Hepatocyte (in vitro differentiated cells): ENCODE results near the gene TWIST2. TPM values are rescaled to one million over a fixed set of nuclear protein-coding genes. Genes with fewer than 3 reads are reported as not detected.

Experiments used
- DNase-seq: peaks from one replicate; pipeline ENCODE4 v3.0.0-alpha.2; 2016; ENCODE audit warnings: low spot score
- H2AFZ ChIP-seq: fragments of 200-600 bp; sonication (generic); 2 replicates; pipeline ENCODE4 v1.6.0; 2016; ENCODE audit warnings: antibody characterized with exemption, mild to moderate bottlenecking
- H3K27ac ChIP-seq: fragments of 200-600 bp; sonication (generic); 2 replicates; pipeline ENCODE4 v1.5.1; 2016; ENCODE audit warnings: mild to moderate bottlenecking
- H3K27me3 ChIP-seq: fragments of 200-600 bp; sonication (generic); 2 replicates; pipeline ENCODE4 v1.6.1; 2016
- H3K36me3 ChIP-seq: fragments of 200-600 bp; sonication (generic); replicated peaks from 2 replicates; pipeline ENCODE4 v1.5.1; 2016; ENCODE audit warnings: low read depth; ENCODE audit not compliant: insufficient read depth
- H3K4me1 ChIP-seq: fragments of 200-600 bp; sonication (generic); 2 replicates; pipeline ENCODE4 v1.5.1; 2016; ENCODE audit warnings: mild to moderate bottlenecking, moderate library complexity; ENCODE audit not compliant: insufficient read depth
- H3K4me2 ChIP-seq: fragments of 200-600 bp; sonication (generic); 2 replicates; pipeline ENCODE4 v1.6.0; 2016
- H3K4me3 ChIP-seq: fragments of 200-600 bp; sonication (generic); 2 replicates; pipeline ENCODE4 v1.5.1; 2016; ENCODE audit warnings: mild to moderate bottlenecking
- H3K79me2 ChIP-seq: fragments of 200-600 bp; sonication (generic); 2 replicates; pipeline ENCODE4 v1.6.0; 2017; ENCODE audit warnings: mild to moderate bottlenecking
- H3K9me2 ChIP-seq: fragments of 200-600 bp; sonication (generic); replicated peaks from 2 replicates; pipeline ENCODE4 v1.6.0; 2017; ENCODE audit warnings: mild to moderate bottlenecking; ENCODE audit not compliant: insufficient read depth
- H3K9me3 ChIP-seq: fragments of 200-600 bp; sonication (generic); 2 replicates; pipeline ENCODE4 v1.5.1; 2016; ENCODE audit warnings: low read depth, mild to moderate bottlenecking
- H4K20me1 ChIP-seq: fragments of 200-600 bp; sonication (generic); 2 replicates; pipeline ENCODE4 v1.6.0; 2016; ENCODE audit warnings: mild to moderate bottlenecking; ENCODE audit not compliant: insufficient read depth, poor library complexity, severe bottlenecking
- CTCF ChIP-seq: fragments of 200-600 bp; sonication (generic); IDR thresholded peaks from 2 replicates; pipeline ENCODE4 v1.5.1; 2016; ENCODE audit warnings: antibody characterized with exemption, mild to moderate bottlenecking; ENCODE audit not compliant: poor library complexity
- EZH2 ChIP-seq: fragments of 200-600 bp; sonication (generic); IDR thresholded peaks from 2 replicates; pipeline ENCODE4 v1.6.1; 2016; ENCODE audit warnings: antibody characterized with exemption, mild to moderate bottlenecking, borderline replicate concordance
- EZH2phosphoT487 ChIP-seq: fragments of 200-600 bp; sonication (generic); IDR thresholded peaks from one replicate; pipeline ENCODE4 v1.6.1; 2018; ENCODE audit warnings: antibody characterized with exemption, mild to moderate bottlenecking, low read depth, moderate library complexity; ENCODE audit not compliant: unreplicated experiment, severe bottlenecking
- WGBS: methylation state at CpG from one replicate; pipeline ENCODE4 v1.1.6; 2016; ENCODE audit warnings: low lambda C conversion rate; ENCODE audit errors: missing lambda C conversion rate; 5-methylcytosine and 5-hydroxymethylcytosine counted together
- polyA plus RNA-seq: library from polyadenylated mRNA; unstranded; fragments of >200 nt; fragmentation: Nextera tagmentation; extraction: Ambion mirVana; gene quantifications from 2 replicates; pipeline ENCODE4 v1.2.1, GENCODE V29; 2016
- total RNA-seq: library from RNA; depleted of rRNA; stranded (reverse); fragments of >200 nt; gene quantifications from 2 replicates; pipeline ENCODE4 v1.2.3, GENCODE V29; 2014

TWIST2 gene
- total and polyA plus RNA-seq, 2 experiments from 2014 or later, result 13.5 to 19.7 TPM

GRCh38 chr2:238883421-238883901 is 35.6 kb downstream of the TWIST2 start:
- no peak for DNase-seq
- 66% methylated on average over 9 of the region's 9 CpGs for WGBS
- H3K79me2 ChIP-seq, result peaks cover 6% of the 10 kb centered on the region
- TF ChIP-seq EZH2phosphoT487, result no peak
- TF ChIP-seq EZH2, result no peak
- TF ChIP-seq CTCF, result no peak
- H3K27me3 ChIP-seq, result no peaks in the 10 kb centered on the region
- H3K4me2 ChIP-seq, result peak overlapping the region; percentile 61
- H3K36me3 ChIP-seq, result no peaks in the 10 kb centered on the region
- H3K9me3 ChIP-seq, result no peaks in the 10 kb centered on the region
- H3K4me1 ChIP-seq, result peaks cover 12% of the 10 kb centered on the region
- H3K4me3 ChIP-seq, result no peak overlapping the region
- H3K9me2 ChIP-seq, result no peaks in the 10 kb centered on the region
- no peak overlapping the region for H2AFZ ChIP-seq
- H3K27ac ChIP-seq, result peak overlapping the region; percentile 55
- no peaks in the 10 kb centered on the region for H4K20me1 ChIP-seq

GRCh38 chr2:238884122-238884811 is 36.4 kb downstream of the TWIST2 start:
- peaks cover 12% of the 10 kb centered on the region for H3K4me1 ChIP-seq
- H3K79me2 ChIP-seq, result peaks cover 6% of the 10 kb centered on the region
- H3K4me2 ChIP-seq, result peak overlapping the region; percentile 61
- no peaks in the 10 kb centered on the region for H3K27me3 ChIP-seq
- no peak for DNase-seq
- peak overlapping the region; percentile 55 for H3K27ac ChIP-seq
- H3K4me3 ChIP-seq, result no peak overlapping the region
- WGBS, result 93% methylated on average over 19 of the region's 19 CpGs
- TF ChIP-seq EZH2 (no peak), CTCF (no peak), EZH2phosphoT487 (no peak)
- no peak overlapping the region for H2AFZ ChIP-seq
- no peaks in the 10 kb centered on the region for H3K9me3 ChIP-seq
- no peaks in the 10 kb centered on the region for H3K36me3 ChIP-seq
- no peaks in the 10 kb centered on the region for H4K20me1 ChIP-seq
- H3K9me2 ChIP-seq, result no peaks in the 10 kb centered on the region

GRCh38 chr2:238884812-238885408 is 37.0 kb downstream of the TWIST2 start:
- no peaks in the 10 kb centered on the region for H3K36me3 ChIP-seq
- H3K9me2 ChIP-seq, result no peaks in the 10 kb centered on the region
- no peak overlapping the region for H3K4me2 ChIP-seq
- no peak overlapping the region for H3K4me3 ChIP-seq
- H3K27me3 ChIP-seq, result no peaks in the 10 kb centered on the region
- no peak overlapping the region for H3K27ac ChIP-seq
- no peak for DNase-seq
- H4K20me1 ChIP-seq, result no peaks in the 10 kb centered on the region
- 93% methylated on average over 14 of the region's 14 CpGs for WGBS
- H3K4me1 ChIP-seq, result peaks cover 12% of the 10 kb centered on the region
- no peaks in the 10 kb centered on the region for H3K9me3 ChIP-seq
- H2AFZ ChIP-seq, result no peak overlapping the region
- TF ChIP-seq EZH2phosphoT487 (no peak), CTCF (no peak), EZH2 (no peak)
- peaks cover 6% of the 10 kb centered on the region for H3K79me2 ChIP-seq
